ENCODE data around the gene GARRE1.
"Not testable (repeated sequence)": the region's sequence is repeated elsewhere in the genome, so short reads cannot be mapped to it uniquely, and the experiment has no call there.

The GARRE1 gene

DNA sequence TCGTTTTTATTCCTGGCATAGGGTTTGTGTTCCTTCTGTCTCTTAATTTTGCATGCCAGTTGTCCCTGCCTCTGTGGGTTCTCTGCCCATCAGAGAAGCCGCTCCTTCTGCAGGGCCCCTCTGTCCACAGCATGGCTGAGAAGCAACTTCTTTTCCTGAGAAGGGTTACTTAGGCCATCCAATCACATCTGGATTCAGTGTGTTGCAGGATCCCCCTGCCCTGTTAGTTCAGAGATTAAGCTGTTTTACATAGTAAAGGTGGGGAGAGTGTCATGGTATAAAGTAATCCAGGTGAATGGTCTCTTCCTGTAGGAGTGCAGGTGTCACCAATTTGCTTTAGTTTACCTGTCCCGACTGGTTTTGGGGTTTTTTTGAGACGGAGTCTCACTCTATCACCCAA lies 22.9 kb upstream of the GARRE1 start:
- DNase-seq: no peak

- DNase-seq: no peak
Observed at GRCh38 chr19:34232566-34233481, 21.5 kb upstream of the GARRE1 start.

DNA sequence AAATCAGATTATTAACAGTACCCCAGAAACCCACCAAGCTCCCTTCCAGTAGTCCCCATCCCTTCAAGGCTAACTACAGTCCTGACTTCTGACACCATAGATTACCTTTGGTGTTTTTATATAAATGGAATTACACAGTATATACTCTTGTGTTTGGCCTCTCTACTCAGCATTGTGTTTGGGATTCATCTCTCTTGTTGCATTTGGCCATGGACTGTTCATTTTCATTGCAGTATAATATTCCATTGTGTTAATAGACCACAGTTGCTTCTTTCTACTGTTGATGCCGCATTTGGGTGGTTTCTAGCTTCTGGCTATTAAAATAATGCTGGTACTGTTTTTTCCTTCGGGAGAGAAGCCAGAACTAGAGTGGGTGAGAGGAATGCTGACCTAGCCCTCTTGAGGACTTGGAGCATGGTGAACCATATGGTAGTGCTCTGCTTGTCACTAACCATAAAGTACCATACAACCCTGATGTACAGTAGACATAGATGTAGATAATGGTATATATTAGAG lies 18.9 kb upstream of the GARRE1 start:
- DNase-seq: no peak

DNA sequence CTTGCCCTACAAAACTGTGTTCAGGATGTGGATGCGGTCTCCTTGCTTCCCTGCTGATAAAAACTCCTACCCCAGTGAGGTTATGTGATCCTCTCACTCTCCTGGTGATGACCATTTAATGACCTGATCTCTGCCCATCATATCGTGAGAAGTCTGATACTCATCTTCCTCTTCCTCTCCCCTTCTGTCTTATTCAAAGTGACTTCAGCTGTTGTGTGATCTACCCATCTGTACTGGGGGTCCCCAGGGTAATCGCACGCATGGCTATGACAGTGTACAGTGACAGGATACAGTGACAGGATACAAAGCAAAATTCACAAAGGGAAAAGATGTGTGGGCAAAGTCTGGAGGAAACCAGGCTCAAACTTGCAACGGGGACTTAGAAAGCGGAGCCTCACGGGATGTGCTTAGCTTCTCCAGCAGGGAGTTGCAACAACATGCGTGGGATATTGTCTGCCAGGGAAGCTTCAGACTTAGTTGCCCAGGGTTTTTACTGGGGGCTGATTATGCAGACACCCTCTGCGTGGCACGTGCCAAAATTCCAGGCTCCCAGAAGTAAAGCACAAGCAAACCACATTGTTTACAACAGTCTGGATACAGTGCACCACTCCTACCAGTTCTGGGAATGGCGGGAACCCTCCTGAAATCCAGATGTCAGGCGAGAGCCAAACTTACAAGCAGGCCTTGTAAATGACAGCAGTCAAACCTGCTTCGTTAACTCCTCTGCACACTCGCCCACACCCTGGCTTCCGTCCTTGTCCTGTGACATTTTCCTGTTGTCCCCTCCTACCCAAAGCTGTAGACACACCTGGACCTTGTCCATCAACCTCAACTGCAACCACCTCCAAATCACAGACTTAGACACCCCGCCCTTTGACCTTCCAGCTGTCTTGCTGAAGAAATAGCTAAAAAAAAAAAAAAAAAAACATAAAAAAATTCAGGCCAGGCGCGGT lies 18.0 kb upstream of the GARRE1 start:
- peak; percentile 3 for DNase-seq

DNA sequence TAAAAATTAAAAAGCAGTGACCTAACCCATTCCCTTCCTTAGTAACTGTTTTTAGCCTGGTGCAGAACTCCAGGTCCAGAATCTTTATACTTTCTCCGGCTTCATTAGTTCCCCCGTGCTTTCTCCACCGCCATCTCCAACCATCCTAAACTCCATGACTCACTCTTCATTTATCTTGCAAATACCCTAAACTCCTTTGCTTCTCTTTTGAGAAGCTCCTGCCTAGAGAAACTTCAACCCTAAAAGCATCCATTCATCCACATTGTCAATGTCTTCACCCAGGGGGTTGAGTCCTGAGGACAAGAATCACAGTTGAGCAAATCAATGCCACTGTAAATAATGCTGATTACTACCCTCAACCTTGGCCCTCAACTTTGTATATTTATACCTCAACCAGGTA lies 17.1 kb upstream of the GARRE1 start:
- no peak for DNase-seq

DNA sequence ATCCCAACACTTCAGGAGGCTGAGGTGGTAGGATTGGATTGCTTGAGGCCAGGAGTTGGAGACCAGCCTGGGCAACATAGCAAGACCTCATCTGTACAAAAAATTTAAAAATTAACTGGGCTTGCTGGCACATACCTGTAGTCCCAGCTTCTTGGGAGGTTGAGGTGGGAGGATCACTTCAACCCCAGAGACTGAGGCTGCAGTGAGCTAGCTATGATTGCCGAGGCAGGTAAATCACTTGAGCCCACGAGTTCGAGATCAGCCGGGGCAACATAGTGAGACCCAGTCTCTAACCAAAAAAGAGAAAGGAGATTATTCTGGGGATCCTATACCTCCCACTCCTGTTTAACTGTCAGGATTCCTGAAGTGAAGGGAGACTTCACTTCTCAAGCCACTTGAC lies 16.4 kb upstream of the GARRE1 start:
- DNase-seq: no peak

- peak; percentile 42 for DNase-seq
Observed at GRCh38 chr19:34241513-34242337, 12.6 kb upstream of the GARRE1 start.

GRCh38 chr19:34243138-34243875 lies 11.0 kb upstream of the GARRE1 start:
- not testable (repeated sequence) for DNase-seq

DNA sequence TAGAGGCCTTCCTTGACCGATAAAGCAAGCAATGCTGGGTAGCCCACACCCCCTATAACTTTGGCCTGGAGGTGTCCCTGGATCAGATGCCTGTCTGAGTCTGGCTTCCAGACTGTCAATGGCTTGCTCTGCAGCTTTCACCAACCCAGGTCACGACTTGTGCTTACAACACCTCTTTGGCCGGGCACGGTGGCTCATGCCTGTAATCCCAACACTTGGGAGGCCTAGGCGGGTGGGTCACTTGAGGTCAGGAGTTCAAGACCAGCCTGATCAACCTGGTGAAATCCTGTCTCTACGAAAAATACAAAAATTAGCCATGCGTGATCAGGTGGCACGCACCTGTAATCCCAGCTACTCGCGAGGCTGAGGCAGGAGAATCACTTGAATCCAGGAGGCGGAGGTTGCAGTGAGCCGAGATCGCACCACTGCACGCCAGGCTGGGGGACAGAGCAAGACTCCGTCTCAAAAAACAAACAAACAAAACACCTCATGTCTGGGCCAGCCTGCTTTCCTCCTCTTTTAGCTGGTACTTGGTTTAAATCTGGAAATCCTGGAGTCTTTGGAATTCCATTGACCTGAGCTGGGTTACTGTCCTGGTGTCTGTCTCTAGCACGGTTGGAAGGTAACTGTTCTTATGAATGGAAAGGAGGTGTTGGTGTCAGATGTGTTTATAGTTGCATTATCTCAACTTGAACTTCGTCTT lies 10.3 kb upstream of the GARRE1 start:
- DNase-seq: no peak

GRCh38 chr19:34244611-34245299 lies 9.6 kb upstream of the GARRE1 start:
- DNase-seq: peak; percentile 36

GRCh38 chr19:34246340-34246739 lies 8.0 kb upstream of the GARRE1 start:
- DNase-seq: no peak

GRCh38 chr19:34248941-34249340 lies 5.4 kb upstream of the GARRE1 start:
- DNase-seq: no peak

DNA sequence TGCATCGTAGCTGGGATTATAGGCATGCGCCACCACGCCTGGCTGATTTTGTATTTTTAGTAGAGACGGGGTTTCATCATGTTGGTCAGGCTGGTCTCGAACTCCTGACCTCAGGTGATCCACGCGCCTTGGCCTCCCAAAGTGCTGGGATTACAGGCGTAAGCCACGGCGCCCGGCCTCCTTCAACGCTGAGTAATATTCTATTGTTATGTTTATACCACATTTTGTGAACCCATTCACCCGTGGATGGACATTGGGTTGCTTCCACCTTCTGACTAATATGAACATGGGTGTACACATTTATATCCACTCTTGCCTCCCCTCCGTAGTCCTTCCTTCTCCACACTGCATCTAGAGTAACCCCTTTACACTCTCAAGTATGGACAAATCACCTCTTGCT lies 1.2 kb upstream of the GARRE1 start:
- not testable (repeated sequence) for DNase-seq

GRCh38 chr19:34253681-34254045 lies 691 bp upstream of the GARRE1 start:
- DNase-seq: not testable (repeated sequence)

DNA sequence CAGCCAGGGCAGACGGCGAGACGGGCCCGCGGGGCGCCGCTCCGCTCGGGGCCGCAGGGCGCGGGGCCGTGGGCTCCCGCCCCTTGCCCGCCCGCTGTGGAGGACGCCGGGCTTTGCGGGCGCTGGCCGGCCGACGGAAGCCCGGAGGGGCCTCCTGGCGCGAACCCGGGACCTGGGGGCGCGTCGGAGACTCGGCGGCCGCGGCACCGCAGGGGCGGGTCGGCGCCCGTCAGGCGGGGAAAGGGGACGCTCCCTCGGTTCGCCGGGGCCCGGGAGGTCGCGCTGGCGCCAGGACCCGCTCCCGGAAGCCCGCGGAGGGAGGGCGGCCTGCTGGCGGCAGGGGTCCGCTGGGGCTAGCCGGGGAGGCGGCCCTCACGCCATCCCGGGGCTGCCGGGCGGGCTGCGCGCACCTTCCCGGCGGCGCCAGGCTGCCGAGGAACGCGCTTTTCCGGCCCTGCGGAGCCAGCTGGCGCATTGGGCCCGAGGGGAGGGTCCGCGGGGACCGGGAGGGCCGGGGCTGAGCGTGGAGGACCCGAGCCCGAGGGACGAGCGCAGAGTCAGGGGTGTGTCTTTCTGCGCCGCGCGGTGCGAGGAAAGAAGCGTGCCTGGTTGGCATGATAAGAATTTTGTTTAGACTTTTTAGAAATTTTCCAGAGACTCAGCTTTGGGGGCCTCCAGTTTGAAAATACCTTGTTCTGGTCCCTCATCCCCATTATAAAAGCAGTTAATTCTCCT lies 511 bp downstream of the GARRE1 start:
- peak; percentile 56 for DNase-seq

DNA sequence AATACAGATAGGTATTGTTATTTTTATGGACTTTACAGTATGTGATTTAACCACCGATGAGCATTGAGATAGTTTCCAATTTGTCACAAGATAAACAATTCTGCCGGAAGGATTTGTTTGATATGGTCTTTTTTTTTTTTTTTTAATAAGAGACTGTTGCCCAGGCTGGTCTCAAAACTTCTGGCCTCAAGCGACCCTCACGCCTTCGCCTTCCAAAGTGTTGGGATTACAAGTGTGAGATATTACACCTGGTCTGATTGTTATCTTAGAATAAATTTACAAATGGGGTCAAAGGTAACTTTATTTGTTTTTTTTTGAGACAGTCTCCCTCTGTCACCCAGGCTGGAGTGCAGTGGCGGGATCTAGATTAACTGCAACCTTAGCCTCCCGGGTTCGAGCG lies 1.2 kb downstream of the GARRE1 start:
- DNase-seq: no peak

DNA sequence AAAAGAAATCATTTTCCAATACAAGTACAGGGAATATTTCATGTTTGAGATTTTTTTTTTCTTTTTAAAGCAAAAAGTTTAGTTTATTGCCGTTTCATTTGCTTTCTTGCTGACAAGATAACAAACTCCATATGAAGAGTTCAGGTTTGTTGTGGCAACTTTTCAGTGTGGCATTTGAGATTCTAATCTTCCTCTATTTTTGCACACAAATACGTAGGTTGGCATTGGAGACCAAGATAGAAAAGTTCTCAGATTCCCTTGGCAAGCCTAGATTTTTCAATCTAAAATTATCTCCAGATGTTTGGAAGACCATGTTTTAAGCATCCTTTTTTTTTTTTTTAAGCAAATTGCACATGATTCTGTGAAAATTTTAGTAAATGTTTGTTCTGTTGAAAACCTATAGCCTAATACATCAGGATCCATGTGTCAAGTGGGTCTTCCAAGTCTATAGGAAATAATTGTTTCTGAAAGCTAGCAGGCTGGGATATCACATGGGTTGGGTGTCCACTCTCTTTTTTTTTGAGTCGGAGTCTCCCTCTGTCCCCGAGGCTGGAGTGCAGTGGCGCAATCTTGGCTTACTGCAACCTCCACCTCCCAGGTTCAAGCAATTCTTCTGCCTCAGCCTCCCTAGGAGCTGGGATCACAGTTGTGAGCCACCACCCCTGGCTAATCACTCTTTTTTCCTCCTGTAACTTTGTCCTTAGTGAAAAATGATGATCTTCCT lies 2.6 kb downstream of the GARRE1 start:
- DNase-seq: no peak

GRCh38 chr19:34257559-34257924 lies 3.2 kb downstream of the GARRE1 start:
- no peak for DNase-seq
